SU-DHL-6 (cell line): Measurements from ENCODE around the gene CSHL1.
"Not testable (repeated sequence)": the region's sequence is repeated elsewhere in the genome, so short reads cannot be mapped to it uniquely, and the experiment has no call there.

Source experiments
- EZH2phosphoT487 ChIP-seq: fragments of 200-600 bp; sonication (generic), shearing (Covaris generic); conservative IDR thresholded peaks from 2 replicates; pipeline ENCODE4 v1.6.1; 2018; ENCODE audit warnings: mild to moderate bottlenecking, antibody characterized with exemption, low read length, moderate library complexity, mixed read lengths
- TF ChIP-seq, protein P1 (sequence below): fragments of 200-600 bp; sonication (generic); IDR thresholded peaks from one replicate; pipeline ENCODE4 v1.5.1; 2017; ENCODE audit warnings: antibody characterized with exemption, mild to moderate bottlenecking, low read length, moderate library complexity; ENCODE audit not compliant: insufficient read depth, poor library complexity, severe bottlenecking

DNA sequence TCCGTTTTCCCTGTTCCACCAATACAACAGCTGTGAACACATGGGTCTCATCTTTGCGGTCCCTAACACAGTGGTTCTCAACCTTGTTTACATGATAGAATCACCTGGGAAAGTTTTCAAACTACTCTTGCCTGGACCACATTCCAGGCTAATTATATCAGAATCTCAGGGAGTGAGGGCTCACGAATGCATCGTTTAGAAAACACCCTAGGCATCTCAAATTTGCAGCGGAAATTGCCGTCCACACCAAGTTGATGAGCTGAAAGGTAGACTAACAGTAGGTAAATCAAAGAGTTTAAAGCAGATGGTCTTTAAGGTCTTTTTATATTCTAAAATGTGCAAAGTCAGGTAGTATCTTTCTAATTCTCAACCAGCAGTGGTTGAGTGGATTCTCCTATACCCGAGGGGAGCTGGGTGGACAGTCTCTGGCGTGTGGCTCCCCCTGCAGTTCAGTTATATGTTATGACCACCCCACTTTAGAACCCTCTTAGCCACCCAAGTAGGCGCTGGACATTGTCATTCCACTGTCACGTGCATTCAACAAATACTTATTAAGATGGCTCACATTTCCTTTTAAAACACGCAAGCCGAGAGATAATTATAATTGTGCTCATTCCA, 3.8 kb downstream of the CSHL1 start:
- TF ChIP-seq, protein P1, sequence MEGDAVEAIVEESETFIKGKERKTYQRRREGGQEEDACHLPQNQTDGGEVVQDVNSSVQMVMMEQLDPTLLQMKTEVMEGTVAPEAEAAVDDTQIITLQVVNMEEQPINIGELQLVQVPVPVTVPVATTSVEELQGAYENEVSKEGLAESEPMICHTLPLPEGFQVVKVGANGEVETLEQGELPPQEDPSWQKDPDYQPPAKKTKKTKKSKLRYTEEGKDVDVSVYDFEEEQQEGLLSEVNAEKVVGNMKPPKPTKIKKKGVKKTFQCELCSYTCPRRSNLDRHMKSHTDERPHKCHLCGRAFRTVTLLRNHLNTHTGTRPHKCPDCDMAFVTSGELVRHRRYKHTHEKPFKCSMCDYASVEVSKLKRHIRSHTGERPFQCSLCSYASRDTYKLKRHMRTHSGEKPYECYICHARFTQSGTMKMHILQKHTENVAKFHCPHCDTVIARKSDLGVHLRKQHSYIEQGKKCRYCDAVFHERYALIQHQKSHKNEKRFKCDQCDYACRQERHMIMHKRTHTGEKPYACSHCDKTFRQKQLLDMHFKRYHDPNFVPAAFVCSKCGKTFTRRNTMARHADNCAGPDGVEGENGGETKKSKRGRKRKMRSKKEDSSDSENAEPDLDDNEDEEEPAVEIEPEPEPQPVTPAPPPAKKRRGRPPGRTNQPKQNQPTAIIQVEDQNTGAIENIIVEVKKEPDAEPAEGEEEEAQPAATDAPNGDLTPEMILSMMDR = not testable (repeated sequence)
- not testable (repeated sequence) for TF ChIP-seq EZH2phosphoT487
